HG03442 (cell line): ENCODE measurements around the gene TTLL3.
"Not testable (repeated sequence)": the region's sequence is repeated elsewhere in the genome, so short reads cannot be mapped to it uniquely, and the experiment has no call there.

Experiments
- ATAC-seq: cut with Tn5 transposase; IDR thresholded peaks from one replicate; pipeline ENCODE4 v1.9.1; 2021; ENCODE audit warnings: mild to moderate bottlenecking, moderate library complexity; ENCODE audit not compliant: unreplicated experiment

The TTLL3 gene

GRCh38 chr3:9809615-9810432 is at the start of gene TTLL3:
TSS of gene TTLL3 (plus strand) at chr3:9810262. CDS start at chr3:9810662, 400 bp downstream.
- ATAC-seq = peak; percentile 37

- no peak for ATAC-seq
Measured at GRCh38 chr3:9760779-9761505, 49.1 kb upstream of the TTLL3 start.

GRCh38 chr3:9761919-9762318 is 48.1 kb upstream of the TTLL3 start:
- ATAC-seq = no peak

GRCh38 chr3:9762871-9763270 is 47.2 kb upstream of the TTLL3 start:
- ATAC-seq = no peak

- no peak for ATAC-seq
Measured at GRCh38 chr3:9765865-9766264, 44.2 kb upstream of the TTLL3 start.

- ATAC-seq = no peak
Measured at GRCh38 chr3:9767418-9767817, 42.6 kb upstream of the TTLL3 start.

GRCh38 chr3:9768141-9768775 is 41.8 kb upstream of the TTLL3 start:
- no peak for ATAC-seq

- ATAC-seq = no peak
Measured at GRCh38 chr3:9769012-9769411, 41.0 kb upstream of the TTLL3 start.

GRCh38 chr3:9769426-9770275 is 40.4 kb upstream of the TTLL3 start, which contains the start of gene CAMK1:
TSS of gene CAMK1 (minus strand) at chr3:9769947. CDS start at chr3:9767749, 2,198 bp downstream.
- ATAC-seq = peak; percentile 74

- no peak for ATAC-seq
Measured at GRCh38 chr3:9770276-9770812, 39.7 kb upstream of the TTLL3 start.

- not testable (repeated sequence) for ATAC-seq
Measured at GRCh38 chr3:9771007-9771406, 39.1 kb upstream of the TTLL3 start.

GRCh38 chr3:9776896-9777693 is 33.0 kb upstream of the TTLL3 start:
- ATAC-seq = no peak

GRCh38 chr3:9777694-9778021 is 32.4 kb upstream of the TTLL3 start:
- no peak for ATAC-seq

- ATAC-seq = no peak
Measured at GRCh38 chr3:9778143-9779074, 31.7 kb upstream of the TTLL3 start.

GRCh38 chr3:9779075-9779593 is 30.9 kb upstream of the TTLL3 start:
- ATAC-seq = no peak

- peak; percentile 61 for ATAC-seq
Measured at GRCh38 chr3:9779721-9780457, 30.2 kb upstream of the TTLL3 start.

GRCh38 chr3:9780458-9780812 is 29.6 kb upstream of the TTLL3 start:
- no peak for ATAC-seq

GRCh38 chr3:9780910-9781309 is 29.2 kb upstream of the TTLL3 start:
- no peak for ATAC-seq
